RWPE2 (cell line): ENCODE data around the gene MEGF8.

Experiments
- ATAC-seq: fragments of 200-7000 bp; cut with Tn5 transposase; 3 replicates; pipeline ENCODE4 v1.9.1; 2021; ENCODE audit warnings: low read depth
- DNase-seq: peaks from one replicate; pipeline ENCODE4 v3.0.0-alpha.2; 2020; ENCODE audit warnings: low spot score
- H3K27ac ChIP-seq: fragments of 450-650 bp; 2 replicates; pipeline ENCODE4 v1.5.1; 2017; ENCODE audit warnings: mild to moderate bottlenecking; ENCODE audit not compliant: poor library complexity, severe bottlenecking
- H3K27me3 ChIP-seq: fragments of 250-450 bp; sonication (Bioruptor Pico); 2 replicates; pipeline ENCODE4 v1.5.1; 2021; ENCODE audit warnings: mild to moderate bottlenecking, moderate library complexity; ENCODE audit not compliant: insufficient read depth, poor library complexity, severe bottlenecking
- H3K36me3 ChIP-seq: fragments of 250-450 bp; sonication (Bioruptor Pico); 2 replicates; pipeline ENCODE4 v1.5.1; 2020; ENCODE audit warnings: low read depth, mild to moderate bottlenecking, moderate library complexity
- H3K4me1 ChIP-seq: fragments of 250-450 bp; sonication (Bioruptor Pico); 2 replicates; pipeline ENCODE4 v1.5.1; 2021; ENCODE audit warnings: mild to moderate bottlenecking, moderate library complexity; ENCODE audit not compliant: insufficient read depth, poor library complexity, severe bottlenecking
- H3K4me3 ChIP-seq: fragments of 250-450 bp; sonication (Bioruptor Pico); 2 replicates; pipeline ENCODE4 v1.5.1; 2021; ENCODE audit warnings: mild to moderate bottlenecking, moderate library complexity; ENCODE audit not compliant: severe bottlenecking
- H3K9me3 ChIP-seq: fragments of 250-450 bp; sonication (Bioruptor Pico); 2 replicates; pipeline ENCODE4 v1.5.1; 2021; ENCODE audit warnings: mild to moderate bottlenecking, moderate library complexity; ENCODE audit not compliant: severe bottlenecking
- CTCF ChIP-seq: fragments of 450-650 bp; IDR thresholded peaks from one replicate; pipeline ENCODE4 v1.5.1; 2017; ENCODE audit warnings: mild to moderate bottlenecking, moderate library complexity; ENCODE audit not compliant: poor library complexity, severe bottlenecking

MEGF8 gene

DNA sequence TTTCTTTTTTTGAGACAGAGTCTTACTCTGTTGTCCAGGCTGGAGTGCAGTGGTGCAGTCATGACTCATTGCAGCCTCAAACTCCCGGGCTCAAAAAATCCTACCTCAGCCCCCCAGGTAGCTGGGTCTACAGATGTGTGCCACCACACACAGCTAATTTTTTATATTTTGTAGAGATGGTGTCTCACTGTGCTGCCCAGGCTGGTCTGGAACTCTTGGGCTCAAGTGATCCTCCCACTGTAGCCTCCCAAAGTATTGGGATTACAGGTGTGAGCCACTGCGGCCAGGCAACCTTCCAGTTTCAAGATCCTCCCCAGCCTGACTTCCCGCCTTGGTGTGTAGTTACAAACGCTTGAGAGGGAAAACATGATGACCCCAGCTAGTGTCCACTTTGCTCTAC, 42.5 kb downstream of the MEGF8 start:
- no peak for DNase-seq
- no peak overlapping the region for H3K4me3 ChIP-seq
- no peaks in the 10 kb centered on the region for H3K9me3 ChIP-seq
- H3K4me1 ChIP-seq: no peaks in the 10 kb centered on the region
- no peak for TF ChIP-seq CTCF
- no peak for ATAC-seq
- no peaks in the 10 kb centered on the region; the same call in 1 of the 2 replicates for H3K36me3 ChIP-seq
- H3K27ac ChIP-seq: no peak overlapping the region
- H3K27me3 ChIP-seq: no peaks in the 10 kb centered on the region

GRCh38 chr19:42368360-42368759, 42.9 kb downstream of the MEGF8 start:
- no peaks in the 10 kb centered on the region for H3K9me3 ChIP-seq
- no peak overlapping the region for H3K27ac ChIP-seq
- no peak overlapping the region for H3K4me3 ChIP-seq
- no peaks in the 10 kb centered on the region for H3K4me1 ChIP-seq
- DNase-seq: no peak
- ATAC-seq: no peak
- no peaks in the 10 kb centered on the region for H3K27me3 ChIP-seq
- TF ChIP-seq CTCF: no peak
- H3K36me3 ChIP-seq: no peaks in the 10 kb centered on the region; the same call in 1 of the 2 replicates

- ATAC-seq: no peak
- no peak overlapping the region for H3K27ac ChIP-seq
- DNase-seq: no peak
- H3K4me1 ChIP-seq: no peaks in the 10 kb centered on the region
- H3K27me3 ChIP-seq: no peaks in the 10 kb centered on the region
- no peak overlapping the region for H3K4me3 ChIP-seq
- H3K9me3 ChIP-seq: no peaks in the 10 kb centered on the region
- H3K36me3 ChIP-seq: no peaks in the 10 kb centered on the region; the same call in 1 of the 2 replicates
- TF ChIP-seq CTCF: no peak
These were observed 43.3 kb downstream of the MEGF8 start for GRCh38 chr19:42368765-42369164.

DNA sequence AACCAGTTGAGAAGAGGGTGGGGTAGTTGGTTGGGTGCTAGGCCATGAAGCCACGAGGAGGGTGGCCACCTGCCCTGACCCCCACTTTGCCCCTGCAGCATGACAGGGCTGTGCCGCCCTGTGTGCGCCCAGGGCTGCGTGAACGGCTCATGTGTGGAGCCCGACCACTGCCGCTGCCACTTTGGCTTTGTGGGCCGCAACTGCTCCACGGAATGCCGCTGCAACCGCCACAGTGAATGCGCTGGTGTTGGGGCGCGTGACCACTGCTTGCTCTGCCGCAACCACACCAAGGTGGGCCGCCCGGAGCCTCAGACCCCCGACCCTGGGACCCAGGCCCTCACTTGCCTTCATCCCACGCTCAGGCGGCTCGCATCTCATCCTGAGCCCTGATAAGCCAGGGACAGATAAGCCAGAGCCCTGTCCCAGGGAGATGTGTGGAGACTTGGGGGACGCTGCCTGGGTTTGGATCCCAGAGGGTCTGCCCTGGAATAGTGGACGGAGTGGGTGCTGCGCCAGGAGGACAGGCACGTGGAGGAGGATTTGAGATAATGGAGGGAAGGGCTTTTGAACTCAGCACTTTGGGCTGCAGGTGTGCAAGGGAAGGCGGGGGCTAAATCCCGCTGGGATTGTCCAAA, 44.1 kb downstream of the MEGF8 start:
- Histone ChIP-seq H3K4me3 (no peak overlapping the region), H3K9me3 (no peaks in the 10 kb centered on the region), H3K27ac (no peak overlapping the region), H3K36me3 (no peaks in the 10 kb centered on the region), H3K27me3 (no peaks in the 10 kb centered on the region), H3K4me1 (no peaks in the 10 kb centered on the region)
- ATAC-seq (no peak), DNase-seq (no peak)
- no peak for TF ChIP-seq CTCF

DNA sequence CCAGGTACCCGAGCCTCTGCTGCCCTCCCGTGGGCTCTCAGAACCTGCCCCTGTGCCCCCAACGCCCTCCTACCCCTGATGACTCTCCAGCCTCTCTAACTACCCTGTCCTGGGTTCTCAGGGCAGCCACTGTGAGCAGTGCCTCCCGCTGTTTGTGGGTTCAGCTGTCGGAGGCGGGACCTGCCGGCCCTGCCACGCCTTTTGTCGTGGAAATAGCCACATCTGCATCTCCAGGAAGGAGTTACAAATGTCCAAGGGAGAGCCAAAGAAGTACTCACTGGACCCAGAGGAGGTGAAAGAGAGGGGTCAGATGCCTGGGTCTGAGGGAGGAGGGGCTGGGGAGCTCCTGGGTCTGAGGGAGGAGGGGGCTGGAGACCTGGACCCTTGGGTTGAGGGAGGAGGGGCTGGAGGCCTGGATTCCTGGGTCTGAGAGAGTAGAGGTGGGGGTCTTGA, 44.7 kb downstream of the MEGF8 start:
- no peaks in the 10 kb centered on the region for H3K27me3 ChIP-seq

More for the DNA sequence above, 44.7 kb downstream of the MEGF8 start:
- DNase-seq (no peak), ATAC-seq (no peak)
- no peaks in the 10 kb centered on the region for H3K4me1 ChIP-seq
- no peak overlapping the region for H3K27ac ChIP-seq
- TF ChIP-seq CTCF: no peak
- H3K9me3 ChIP-seq: no peaks in the 10 kb centered on the region
- H3K4me3 ChIP-seq: no peak overlapping the region
- H3K36me3 ChIP-seq: no peaks in the 10 kb centered on the region
